GM18951 (cell line): ENCODE data around the gene SERPINA5.
"Not testable (repeated sequence)": the region's sequence is repeated elsewhere in the genome, so short reads cannot be mapped to it uniquely, and the experiment has no call there.

Source experiments
- POLR2A ChIP-seq: IDR thresholded peaks from 4 replicates; pipeline ENCODE4 v1.6.1; 2011; ENCODE audit warnings: mild to moderate bottlenecking; ENCODE audit not compliant: insufficient read length, insufficient read depth; ENCODE audit errors: extremely low read depth
- in situ Hi-C: fragments of 300-500 bp; cut with MboI; formaldehyde crosslinking; loops from one replicate; pipeline ENCODE4 v1.12.0; 2022; ENCODE audit warnings: low sequenced_read_pairs, mixed read lengths, inconsistent platforms; ENCODE audit not compliant: unreplicated experiment

SERPINA5 gene

GRCh38 chr14:94573475-94574277, 7.5 kb upstream of the SERPINA5 start:
- in situ Hi-C loops = no loop called here
- TF ChIP-seq POLR2A = no peak

- no peak for TF ChIP-seq POLR2A
- in situ Hi-C loops = no loop called here
Observed at GRCh38 chr14:94574336-94574735, 6.9 kb upstream of the SERPINA5 start.

- in situ Hi-C loops = no loop called here
- no peak for TF ChIP-seq POLR2A
Observed at GRCh38 chr14:94575730-94576585, 5.3 kb upstream of the SERPINA5 start.

GRCh38 chr14:94577472-94577871, 3.8 kb upstream of the SERPINA5 start:
- in situ Hi-C loops = not testable (repeated sequence)

GRCh38 chr14:94578712-94579111, 2.5 kb upstream of the SERPINA5 start:
- TF ChIP-seq POLR2A = no peak
- in situ Hi-C loops = no loop called here

- in situ Hi-C loops = no loop called here
Observed at GRCh38 chr14:94582199-94582750, 1.0 kb downstream of the SERPINA5 start.

GRCh38 chr14:94582851-94583250, 1.6 kb downstream of the SERPINA5 start:
- TF ChIP-seq POLR2A = no peak
- in situ Hi-C loops = no loop called here

More at GRCh38 chr14:94582199-94582750, 1.0 kb downstream of the SERPINA5 start:
- no peak for TF ChIP-seq POLR2A

GRCh38 chr14:94583557-94583956, 2.3 kb downstream of the SERPINA5 start:
- in situ Hi-C loops = no loop called here
- no peak for TF ChIP-seq POLR2A

GRCh38 chr14:94584591-94585280, 3.5 kb downstream of the SERPINA5 start:
- no peak for TF ChIP-seq POLR2A
- in situ Hi-C loops = no loop called here

- TF ChIP-seq POLR2A = no peak
- in situ Hi-C loops = no loop called here
Observed at GRCh38 chr14:94586635-94587034, 5.4 kb downstream of the SERPINA5 start.

- in situ Hi-C loops = no loop called here
- no peak for TF ChIP-seq POLR2A
Observed at GRCh38 chr14:94588311-94588710, 7.1 kb downstream of the SERPINA5 start.

- no peak for TF ChIP-seq POLR2A
- in situ Hi-C loops = no loop called here
Observed at GRCh38 chr14:94591073-94591472, 9.8 kb downstream of the SERPINA5 start.

GRCh38 chr14:94591871-94592270, 10.6 kb downstream of the SERPINA5 start:
- TF ChIP-seq POLR2A = no peak
- in situ Hi-C loops = no loop called here

GRCh38 chr14:94592457-94592856, 11.2 kb downstream of the SERPINA5 start:
- in situ Hi-C loops = no loop called here
- no peak for TF ChIP-seq POLR2A
